OCI-LY3 (cell line): ENCODE results near the gene PASK.

ENCODE experiments used
- H2AFZ ChIP-seq: fragments of 200-600, 300-600 bp; shearing (Covaris generic); 2 replicates; pipeline ENCODE4 v1.6.0; 2014; ENCODE audit warnings: antibody characterized with exemption, low read depth, low read length
- H3K27ac ChIP-seq: fragments of 200-600, 300-600 bp; sonication (generic); 2 replicates; pipeline ENCODE4 v1.5.1; 2014; ENCODE audit warnings: mild to moderate bottlenecking, low read length, moderate library complexity, mixed read lengths
- H3K27me3 ChIP-seq: fragments of 200-600, 300-600 bp; sonication (generic); 2 replicates; pipeline ENCODE4 v1.6.1; 2014; ENCODE audit warnings: low read depth, low read length, mixed read lengths
- H3K36me3 ChIP-seq: fragments of 200-600, 300-600 bp; sonication (generic); replicated peaks from 2 replicates; pipeline ENCODE3; 2014; ENCODE audit warnings: low read depth, low read length, mixed read lengths
- H3K4me1 ChIP-seq: fragments of 300-600, 200-600 bp; sonication (generic); 2 replicates; pipeline ENCODE4 v1.6.1; 2014; ENCODE audit warnings: low read length, mixed read lengths
- H3K4me2 ChIP-seq: fragments of 200-600, 300-600 bp; sonication (generic); 2 replicates; pipeline ENCODE4 v1.6.1; 2014; ENCODE audit warnings: low read length, mixed read lengths
- H3K4me3 ChIP-seq: fragments of 300-600, 200-600 bp; sonication (generic); 2 replicates; pipeline ENCODE4 v1.5.1; 2014; ENCODE audit warnings: antibody characterized with exemption, mild to moderate bottlenecking, low read length, moderate library complexity
- H3K79me2 ChIP-seq: fragments of 300-600, 200-600 bp; shearing (Covaris generic); 2 replicates; pipeline ENCODE4 v1.6.1; 2014; ENCODE audit warnings: mild to moderate bottlenecking, low read length, mixed read lengths
- H3K9ac ChIP-seq: fragments of 300-600, 200-600 bp; shearing (Covaris generic); 2 replicates; pipeline ENCODE4 v1.6.0; 2014; ENCODE audit warnings: mild to moderate bottlenecking, low read length, moderate library complexity
- H3K9me3 ChIP-seq: fragments of 200-600, 300-600 bp; shearing (Covaris generic); 2 replicates; pipeline ENCODE4 v1.6.1; 2014; ENCODE audit warnings: low read length, mixed read lengths; ENCODE audit not compliant: insufficient read depth
- H4K20me1 ChIP-seq: fragments of 200-600, 300-600 bp; sonication (generic); 2 replicates; pipeline ENCODE4 v1.6.1; 2016; ENCODE audit warnings: low read length, mixed read lengths; ENCODE audit not compliant: insufficient read depth
- EZH2phosphoT487 ChIP-seq: fragments of 200-600 bp; shearing (Covaris generic); IDR thresholded peaks from 2 replicates; pipeline ENCODE4 v1.6.1; 2018; ENCODE audit warnings: antibody characterized with exemption, mixed run types, low read depth
- TF ChIP-seq, protein P1 (sequence below): fragments of 200-600, 300-600 bp; sonication (generic); IDR thresholded peaks from 2 replicates; pipeline ENCODE4 v1.5.1; 2014; ENCODE audit warnings: antibody characterized with exemption, low read length, low read depth

PASK gene

DNA sequence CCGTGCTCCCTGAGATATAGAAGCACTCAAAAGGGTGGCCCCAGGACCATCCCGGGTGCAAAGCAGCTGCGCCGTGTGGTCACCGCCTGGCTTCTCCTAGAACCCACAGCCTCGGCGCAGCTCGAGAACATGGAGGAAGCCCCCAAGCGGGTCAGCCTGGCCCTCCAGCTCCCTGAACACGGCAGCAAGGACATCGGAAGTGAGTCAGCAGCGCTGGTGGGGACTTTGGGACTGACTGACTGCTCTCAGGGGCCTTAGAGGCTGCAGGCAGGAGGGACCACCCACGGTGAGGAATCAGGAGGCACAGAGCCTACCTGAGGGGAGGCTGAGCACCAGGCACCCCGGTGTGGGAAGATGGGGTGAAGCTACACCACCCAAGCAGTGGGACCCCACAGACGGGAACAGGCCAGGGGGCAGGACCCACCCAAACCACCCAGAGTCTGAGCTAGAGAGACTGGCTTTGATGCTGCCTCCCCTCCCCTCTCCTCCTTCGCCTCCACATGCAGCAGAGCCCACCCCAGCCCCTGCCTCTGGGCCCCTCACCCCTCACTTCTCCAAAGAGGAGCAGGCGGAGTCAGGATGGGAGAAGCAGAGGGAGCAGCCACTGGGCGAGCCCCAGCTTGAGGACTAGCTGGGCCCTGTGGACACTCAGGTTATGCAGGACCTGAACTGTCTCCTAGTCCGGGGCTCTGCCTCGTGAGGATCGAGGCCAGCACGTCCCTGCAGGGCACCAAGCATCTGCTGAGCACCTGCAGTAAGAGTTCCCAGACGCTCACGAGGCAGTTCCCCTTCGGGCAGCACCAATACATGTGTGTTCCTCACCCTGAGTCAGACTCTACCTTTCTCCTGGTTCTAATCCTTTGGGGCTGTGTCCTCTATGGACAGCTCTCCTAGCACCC lies 75.9 kb downstream of the PASK start:
- no peaks in the 10 kb centered on the region for H3K36me3 ChIP-seq
- no peak overlapping the region for H3K4me3 ChIP-seq

DNA sequence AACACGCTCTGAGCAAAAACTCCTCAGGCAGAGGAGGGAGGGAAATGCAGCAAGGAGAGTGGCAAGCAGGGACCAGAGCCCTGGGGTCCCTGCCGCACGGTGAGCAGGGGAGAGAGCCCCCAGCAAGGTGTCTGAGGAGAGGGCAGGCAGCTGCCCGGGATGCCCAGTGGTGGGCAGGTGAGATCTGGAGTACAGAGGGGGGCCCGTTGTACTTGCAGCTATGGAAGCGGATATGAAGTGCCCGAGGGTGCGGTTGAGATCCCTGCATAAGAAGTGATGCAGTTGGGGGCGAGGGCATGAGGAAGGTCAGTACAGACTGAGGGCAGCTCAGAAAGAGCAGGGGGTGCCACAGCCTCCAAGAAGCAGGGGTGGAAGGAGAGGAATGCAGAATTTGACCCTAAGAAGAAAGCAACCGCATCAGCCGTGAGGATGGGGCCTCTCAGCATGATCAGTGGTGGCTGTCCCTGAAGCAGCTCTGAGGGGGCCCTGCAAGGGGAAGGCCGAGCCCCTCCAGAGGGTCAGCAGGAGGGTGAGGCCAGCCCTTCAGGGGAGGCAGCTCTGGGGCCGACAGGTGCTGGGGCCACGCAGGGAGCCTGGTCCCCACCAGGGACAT lies 76.6 kb downstream of the PASK start:
- no peak overlapping the region for H3K9ac ChIP-seq
- peaks cover 6% of the 10 kb centered on the region for H3K4me1 ChIP-seq
- no peaks in the 10 kb centered on the region for H3K27me3 ChIP-seq
- no peaks in the 10 kb centered on the region for H4K20me1 ChIP-seq
- H3K9me3 ChIP-seq, result no peaks in the 10 kb centered on the region
- no peak overlapping the region for H2AFZ ChIP-seq
- H3K36me3 ChIP-seq, result no peaks in the 10 kb centered on the region
- no peak overlapping the region for H3K4me3 ChIP-seq
- no peak overlapping the region for H3K4me2 ChIP-seq
- TF ChIP-seq EZH2phosphoT487, result no peak
- TF ChIP-seq, protein P1, sequence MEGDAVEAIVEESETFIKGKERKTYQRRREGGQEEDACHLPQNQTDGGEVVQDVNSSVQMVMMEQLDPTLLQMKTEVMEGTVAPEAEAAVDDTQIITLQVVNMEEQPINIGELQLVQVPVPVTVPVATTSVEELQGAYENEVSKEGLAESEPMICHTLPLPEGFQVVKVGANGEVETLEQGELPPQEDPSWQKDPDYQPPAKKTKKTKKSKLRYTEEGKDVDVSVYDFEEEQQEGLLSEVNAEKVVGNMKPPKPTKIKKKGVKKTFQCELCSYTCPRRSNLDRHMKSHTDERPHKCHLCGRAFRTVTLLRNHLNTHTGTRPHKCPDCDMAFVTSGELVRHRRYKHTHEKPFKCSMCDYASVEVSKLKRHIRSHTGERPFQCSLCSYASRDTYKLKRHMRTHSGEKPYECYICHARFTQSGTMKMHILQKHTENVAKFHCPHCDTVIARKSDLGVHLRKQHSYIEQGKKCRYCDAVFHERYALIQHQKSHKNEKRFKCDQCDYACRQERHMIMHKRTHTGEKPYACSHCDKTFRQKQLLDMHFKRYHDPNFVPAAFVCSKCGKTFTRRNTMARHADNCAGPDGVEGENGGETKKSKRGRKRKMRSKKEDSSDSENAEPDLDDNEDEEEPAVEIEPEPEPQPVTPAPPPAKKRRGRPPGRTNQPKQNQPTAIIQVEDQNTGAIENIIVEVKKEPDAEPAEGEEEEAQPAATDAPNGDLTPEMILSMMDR, result no peak
- no peak overlapping the region for H3K27ac ChIP-seq
- no peaks in the 10 kb centered on the region for H3K79me2 ChIP-seq

More for the DNA sequence above, 75.9 kb downstream of the PASK start:
- no peak for TF ChIP-seq EZH2phosphoT487
- TF ChIP-seq, protein P1, result no peak
- no peaks in the 10 kb centered on the region for H3K27me3 ChIP-seq
- H3K9ac ChIP-seq, result no peak overlapping the region
- no peak overlapping the region for H3K4me2 ChIP-seq
- peaks cover 6% of the 10 kb centered on the region for H3K4me1 ChIP-seq
- H2AFZ ChIP-seq, result no peak overlapping the region
- no peaks in the 10 kb centered on the region for H3K79me2 ChIP-seq
- H3K27ac ChIP-seq, result no peak overlapping the region
- no peaks in the 10 kb centered on the region for H3K9me3 ChIP-seq
- H4K20me1 ChIP-seq, result no peaks in the 10 kb centered on the region

DNA sequence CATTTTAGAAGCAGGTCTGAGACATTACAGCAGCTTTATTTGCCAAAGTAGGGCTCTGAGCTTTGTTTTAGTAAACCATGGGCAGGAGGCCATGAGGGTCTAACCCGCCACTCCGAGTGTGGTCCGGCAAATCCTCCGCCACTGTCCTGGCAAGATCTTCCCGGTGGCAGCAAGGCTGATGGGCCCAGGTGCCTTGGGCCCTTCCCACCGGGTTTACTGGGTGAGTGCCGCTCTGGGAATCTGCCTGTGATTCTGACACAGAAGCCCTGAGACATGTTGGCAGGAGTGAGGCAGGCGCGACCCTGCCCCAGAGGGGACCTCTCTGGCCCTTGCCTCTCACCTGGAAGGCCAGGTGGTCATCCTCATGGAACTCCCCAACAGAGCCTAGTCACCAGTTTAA lies 77.1 kb downstream of the PASK start:
- H4K20me1 ChIP-seq, result no peaks in the 10 kb centered on the region
- TF ChIP-seq EZH2phosphoT487, result no peak
- TF ChIP-seq, protein P1, result no peak

DNA sequence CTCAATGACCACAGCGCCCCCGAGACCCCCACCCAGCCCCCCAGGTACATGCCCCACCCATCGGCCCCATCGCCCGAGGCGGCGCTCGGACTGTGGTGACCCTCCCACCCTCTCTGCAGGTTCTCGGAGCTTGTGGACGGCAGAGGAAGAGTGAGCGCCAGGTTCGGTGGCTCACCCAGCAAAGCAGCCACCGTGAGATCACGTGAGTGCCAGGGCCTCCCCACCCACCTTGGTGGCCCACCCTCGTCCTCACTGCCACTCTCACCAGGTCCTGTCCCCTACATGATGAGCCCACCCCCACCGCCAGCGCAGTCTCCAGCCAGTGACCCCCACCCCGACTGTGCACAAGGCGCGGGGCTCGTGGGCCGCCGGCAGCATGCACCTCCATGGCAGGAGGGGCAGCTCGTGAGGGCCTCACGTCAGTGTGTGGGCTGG lies 77.6 kb downstream of the PASK start:
- no peak overlapping the region for H3K4me2 ChIP-seq
- TF ChIP-seq, protein P1, result no peak
- no peak for TF ChIP-seq EZH2phosphoT487
- H3K36me3 ChIP-seq, result no peaks in the 10 kb centered on the region
- no peak overlapping the region for H3K27ac ChIP-seq
- H3K79me2 ChIP-seq, result no peaks in the 10 kb centered on the region
- H2AFZ ChIP-seq, result no peak overlapping the region
- H3K27me3 ChIP-seq, result no peaks in the 10 kb centered on the region
- peaks cover 6% of the 10 kb centered on the region for H3K4me1 ChIP-seq
- no peaks in the 10 kb centered on the region for H4K20me1 ChIP-seq
- no peaks in the 10 kb centered on the region for H3K9me3 ChIP-seq
- H3K4me3 ChIP-seq, result no peak overlapping the region
- no peak overlapping the region for H3K9ac ChIP-seq

More for the DNA sequence above, 77.1 kb downstream of the PASK start:
- Histone ChIP-seq H3K9me3 (no peaks in the 10 kb centered on the region), H3K79me2 (no peaks in the 10 kb centered on the region), H3K4me2 (no peak overlapping the region), H3K27ac (no peak overlapping the region), H3K9ac (no peak overlapping the region), H3K36me3 (no peaks in the 10 kb centered on the region), H3K4me1 (peaks cover 6% of the 10 kb centered on the region), H3K4me3 (no peak overlapping the region), H3K27me3 (no peaks in the 10 kb centered on the region), H2AFZ (no peak overlapping the region)
